Stimulated activated CD4-positive, alpha-beta T cell treated with anti-CD3 and anti-CD28 coated beads, TNF-alpha, amount 100 ng/mL, for 24 hours (primary cell): ENCODE data around the gene UQCRC1.
A peak's percentile ranks its signal among the peaks of the same experiment; 100 is the strongest.

Source experiments
- DNase-seq, 3 experiments: peaks; one replicate each; pipeline ENCODE4 v3.0.0-alpha.2; 2020; ENCODE audit warnings: low read depth in 3 of 3

Gene UQCRC1

GRCh38 chr3:48609088-48610005, at the start of gene UQCRC1:
Gene UQCRC1, minus strand, starts transcription at chr3:48609646. Its CDS starts 26 bp downstream, at chr3:48609620.
- DNase-seq, result peak; percentile 80 to 90 (median 84)

DNA sequence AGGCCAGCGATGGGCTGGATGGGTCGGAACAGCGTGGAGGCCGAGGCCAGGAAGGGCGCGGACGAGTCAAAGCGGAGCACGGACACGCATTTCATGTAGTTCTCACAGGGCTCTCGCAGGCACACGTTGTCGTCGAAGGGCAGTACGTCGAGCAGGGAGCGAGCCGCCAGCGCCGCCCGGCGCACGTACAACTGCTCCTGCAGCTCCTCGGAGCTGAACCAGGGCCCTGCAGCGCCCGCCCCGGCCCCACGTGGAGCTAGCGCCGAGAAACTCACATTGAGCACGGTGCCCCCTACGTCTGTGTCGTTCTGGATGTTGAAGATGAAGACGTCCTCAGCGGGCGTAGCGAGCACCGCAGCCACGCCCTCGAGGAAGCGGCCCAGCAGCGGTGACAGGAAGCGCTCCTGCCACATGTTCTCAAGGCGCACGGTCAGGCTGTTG, 47.4 kb upstream of the UQCRC1 start:
- peak in 1 of 3 experiments; percentile 22 for DNase-seq

DNA sequence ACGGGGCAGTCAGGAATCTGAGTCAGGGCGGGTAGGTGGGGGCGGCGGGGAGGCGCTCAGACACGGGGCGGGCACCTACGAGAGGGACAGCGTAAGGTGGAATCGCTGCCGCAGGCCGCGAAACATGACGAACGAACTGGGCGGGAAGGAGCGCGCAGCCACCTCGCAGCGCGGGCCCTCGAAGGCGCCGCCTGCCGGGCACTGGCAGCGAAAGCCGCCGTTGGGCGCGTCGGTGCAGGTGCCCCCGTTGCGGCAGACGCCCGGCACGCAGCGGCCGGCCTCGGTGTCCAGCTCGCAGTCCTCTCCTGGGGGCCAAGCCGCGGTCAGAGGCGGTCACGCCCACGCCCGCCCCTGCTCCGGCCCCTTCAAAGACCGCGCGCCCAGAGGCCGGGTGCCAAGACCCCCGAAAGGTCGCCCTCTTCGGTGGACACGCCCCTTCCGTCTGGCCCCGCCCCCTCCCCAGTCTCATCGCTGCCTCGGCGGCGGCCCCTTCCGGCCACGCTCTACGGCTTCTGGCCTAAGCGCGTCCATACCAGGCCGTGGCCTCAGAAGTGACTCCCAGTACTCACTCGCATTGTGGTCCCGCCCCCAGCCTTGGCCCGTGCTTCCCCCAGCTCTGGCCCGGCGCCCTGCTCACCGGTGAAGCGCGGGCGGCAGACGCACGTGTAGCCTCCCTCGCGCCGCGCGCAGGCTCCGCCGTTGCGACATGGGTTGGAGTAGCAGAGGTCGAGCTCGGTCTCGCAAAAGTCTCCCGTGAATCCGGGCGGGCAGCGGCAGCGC, 46.8 kb upstream of the UQCRC1 start:
- DNase-seq, result peak; percentile 67 to 85 (median 71)

DNA sequence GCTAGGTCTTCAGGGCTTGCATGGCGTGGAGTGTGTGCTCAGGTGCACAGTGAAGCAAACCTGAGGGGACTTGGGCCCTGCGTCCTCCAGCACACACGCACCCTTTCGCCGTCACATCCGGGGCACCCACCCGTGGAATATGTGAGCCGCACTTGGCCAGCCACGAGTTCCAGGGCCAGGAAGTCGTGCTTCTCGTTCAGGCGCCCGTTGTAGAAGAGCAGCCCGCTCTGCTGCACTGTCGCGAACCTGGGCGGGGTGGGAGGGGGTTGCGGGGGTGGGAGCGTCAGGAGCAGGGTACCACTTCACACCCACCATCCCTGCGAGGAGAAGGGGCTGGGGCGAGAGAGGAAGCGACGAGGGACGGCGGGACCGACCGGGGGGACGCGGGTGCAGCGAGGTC, 46.2 kb upstream of the UQCRC1 start:
- peak in 1 of 3 experiments; percentile 58 for DNase-seq

- DNase-seq, result no peak
Measured at GRCh38 chr3:48655063-48655462, 45.6 kb upstream of the UQCRC1 start.

DNA sequence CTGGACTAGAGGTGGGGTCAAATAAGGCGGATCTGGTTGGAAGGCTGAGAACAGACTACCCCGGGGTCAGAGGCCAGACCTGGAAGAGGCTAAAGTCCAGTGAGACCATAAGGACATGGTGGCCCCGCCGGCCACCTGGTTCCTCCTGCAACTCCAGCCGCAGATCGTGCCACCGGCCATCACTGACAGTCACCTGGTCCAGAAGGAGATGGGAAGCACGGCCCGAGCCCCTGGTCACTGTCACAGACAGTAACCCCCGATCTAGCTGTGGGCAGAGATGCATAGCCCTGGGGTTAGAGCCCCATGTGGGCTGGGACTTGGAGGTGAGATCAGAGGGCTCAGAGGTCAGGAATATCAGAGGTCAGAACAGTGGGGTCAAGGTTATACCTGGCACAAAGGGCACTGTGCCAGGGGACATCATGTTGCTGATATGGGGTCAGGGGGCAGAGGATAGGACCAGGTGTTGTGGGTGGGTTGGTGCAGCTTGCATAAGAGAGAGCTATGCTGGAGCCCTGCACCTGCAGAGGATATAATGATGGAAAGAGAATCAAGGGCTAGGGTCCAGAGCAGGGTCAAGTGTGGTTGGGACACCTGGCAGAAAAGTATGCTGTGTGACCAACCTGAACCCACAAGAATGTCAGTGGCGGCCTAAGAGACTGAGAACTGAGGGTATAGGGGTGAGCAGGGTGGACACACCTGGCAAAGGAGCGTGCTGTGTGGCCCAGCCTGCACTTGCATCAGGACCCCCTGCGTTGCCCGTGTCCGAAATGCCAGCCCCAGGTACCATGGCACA, 43.7 kb upstream of the UQCRC1 start:
- no peak for DNase-seq

DNA sequence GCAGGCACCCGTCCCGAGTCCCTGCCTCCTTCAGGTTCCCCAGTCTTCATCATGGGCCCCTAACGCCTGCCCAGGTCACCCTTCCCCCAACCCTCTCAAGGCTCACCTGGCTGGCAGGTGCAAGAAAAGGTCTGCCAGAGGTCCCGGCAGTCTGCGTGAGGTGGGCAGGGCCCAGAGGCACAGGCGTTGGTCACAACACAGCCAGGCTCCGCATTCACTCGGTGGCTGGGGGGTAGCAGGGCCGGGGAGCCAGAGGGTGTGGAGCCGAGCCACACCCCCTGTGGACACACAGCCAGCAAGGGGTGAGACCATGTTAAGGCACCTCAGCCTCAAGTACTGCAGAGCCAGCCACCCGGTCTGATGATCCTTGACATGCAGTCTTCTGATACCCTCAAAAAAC, 42.3 kb upstream of the UQCRC1 start:
- DNase-seq, result no peak

DNA sequence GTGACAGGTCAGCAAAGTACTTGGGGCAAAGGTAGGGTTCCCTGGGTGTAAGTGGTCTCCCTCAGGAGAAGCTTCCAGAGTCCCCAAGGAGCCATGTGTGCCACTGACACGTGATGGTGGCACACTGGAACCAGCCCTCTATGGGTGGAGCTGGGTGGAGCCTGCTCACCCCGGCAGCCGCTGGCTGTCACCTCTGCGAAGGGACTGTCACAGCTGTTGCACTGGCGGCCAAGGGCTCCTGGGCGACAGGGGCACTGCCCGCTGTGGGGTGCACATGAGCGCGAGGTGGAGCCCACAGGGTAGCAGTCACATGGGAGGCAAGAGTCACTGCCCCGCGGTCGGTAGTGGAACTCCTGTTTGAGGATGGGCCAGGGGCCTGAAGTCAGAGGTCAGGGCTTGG, 41.3 kb upstream of the UQCRC1 start:
- DNase-seq, result no peak

DNA sequence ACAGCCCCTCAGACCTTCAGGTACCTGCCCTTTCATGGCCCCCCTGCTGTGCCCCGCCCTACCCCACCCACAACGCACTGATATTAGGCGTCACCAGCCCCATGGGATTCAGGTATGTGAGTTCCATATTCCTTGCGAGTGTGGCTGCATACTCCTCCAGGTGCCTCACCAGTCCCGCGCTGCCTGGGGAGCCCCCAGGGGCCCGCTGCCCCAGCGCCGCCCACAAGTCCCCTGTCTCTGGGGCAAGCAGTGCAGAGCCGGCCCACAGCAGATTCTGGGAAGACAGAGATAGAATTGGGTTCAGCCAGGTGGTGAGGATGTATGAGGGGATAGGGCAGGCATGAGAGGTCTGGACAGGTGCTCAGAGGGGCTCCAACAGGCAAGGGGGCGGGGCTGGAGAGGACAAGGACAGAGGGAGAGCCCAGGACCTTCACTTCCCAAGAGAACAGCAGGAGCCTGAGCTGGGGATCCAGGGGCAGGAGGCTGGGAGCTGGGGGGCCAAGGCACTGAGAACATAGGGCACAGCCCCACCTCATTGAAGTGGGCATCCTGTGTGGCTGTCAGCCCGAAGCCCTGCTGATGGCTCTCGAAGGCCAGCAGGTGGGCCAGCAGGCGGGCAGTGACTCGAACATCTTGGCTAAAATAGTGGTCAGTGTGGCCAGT, 38.9 kb upstream of the UQCRC1 start:
- DNase-seq, result no peak

DNA sequence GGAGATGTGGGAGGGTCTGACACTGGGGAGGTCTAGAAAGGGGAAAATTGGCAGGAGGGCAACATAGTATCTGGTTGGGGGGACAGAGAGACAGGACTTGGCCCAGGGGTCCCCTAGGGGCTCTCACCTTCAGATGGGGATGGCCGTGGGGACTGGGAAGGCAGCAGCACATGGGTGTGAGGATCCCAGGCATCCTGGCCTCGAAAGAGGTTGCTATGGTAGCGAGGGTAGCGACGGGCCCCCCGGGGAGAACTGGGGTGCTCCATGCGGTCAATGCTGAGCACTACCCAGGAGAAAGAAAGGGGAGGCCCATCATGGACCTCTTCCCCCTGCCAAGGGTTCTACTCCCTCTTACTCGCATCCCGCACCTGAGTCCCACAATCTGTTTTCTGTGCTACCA, 38.3 kb upstream of the UQCRC1 start:
- no peak for DNase-seq

- DNase-seq, result no peak
Measured at GRCh38 chr3:48644898-48645760, 35.7 kb upstream of the UQCRC1 start.

GRCh38 chr3:48642605-48643004, 33.2 kb upstream of the UQCRC1 start:
- no peak for DNase-seq

DNA sequence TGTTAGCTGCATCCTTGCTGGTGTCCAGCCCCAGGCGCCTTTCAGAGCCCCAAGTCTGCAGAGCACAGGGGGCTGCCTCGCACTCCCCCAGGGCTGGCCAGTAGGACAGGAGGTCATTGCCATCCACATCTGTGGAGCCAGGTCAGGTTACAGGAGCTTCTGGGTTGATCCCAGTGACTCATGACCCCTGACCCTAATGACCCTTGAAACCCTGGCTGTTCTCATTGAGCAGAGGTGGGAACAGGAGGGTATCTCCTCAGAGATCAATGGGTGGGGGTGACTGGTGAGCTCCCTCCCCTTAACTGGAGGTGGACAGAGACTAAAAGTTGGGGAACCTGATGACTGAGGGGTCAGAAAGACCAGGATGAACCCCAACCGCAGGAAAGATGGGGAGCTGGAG, 31.9 kb upstream of the UQCRC1 start:
- no peak for DNase-seq

DNA sequence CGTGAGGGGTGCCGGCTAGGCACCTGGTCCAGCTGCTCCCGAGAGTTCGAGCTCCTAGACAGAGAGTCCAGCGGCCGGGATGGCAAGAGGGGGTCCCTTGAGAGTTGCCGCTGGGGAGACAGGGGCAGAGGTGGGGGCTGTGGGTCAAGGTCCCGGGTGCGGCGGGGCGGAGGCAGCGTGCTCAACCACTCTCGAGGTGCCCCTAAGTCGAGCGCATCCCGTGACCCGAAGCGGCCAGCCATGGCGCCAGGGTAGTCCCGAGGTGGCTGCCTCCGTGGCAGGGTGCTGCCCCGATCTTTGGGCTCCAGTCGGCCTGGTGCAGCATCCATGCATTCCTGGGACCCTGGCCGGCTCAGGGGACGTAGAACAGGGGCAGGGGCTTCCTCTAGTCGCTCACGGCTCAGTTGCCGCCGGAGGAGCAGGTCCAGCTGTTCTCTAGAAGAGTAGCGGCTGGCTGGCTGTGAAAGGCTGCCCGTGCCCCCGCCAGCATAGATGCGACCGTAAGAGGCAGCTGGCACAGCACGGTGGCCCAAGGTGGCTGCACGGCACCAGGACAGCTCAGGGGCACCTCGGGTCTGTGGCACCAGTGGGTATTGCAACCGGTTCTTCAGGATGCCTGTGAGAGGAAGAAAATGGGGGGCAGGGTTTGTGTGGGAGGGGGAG, 30.6 kb upstream of the UQCRC1 start:
- no peak for DNase-seq

- no peak for DNase-seq
Measured at GRCh38 chr3:48637305-48637704, 27.9 kb upstream of the UQCRC1 start.

DNA sequence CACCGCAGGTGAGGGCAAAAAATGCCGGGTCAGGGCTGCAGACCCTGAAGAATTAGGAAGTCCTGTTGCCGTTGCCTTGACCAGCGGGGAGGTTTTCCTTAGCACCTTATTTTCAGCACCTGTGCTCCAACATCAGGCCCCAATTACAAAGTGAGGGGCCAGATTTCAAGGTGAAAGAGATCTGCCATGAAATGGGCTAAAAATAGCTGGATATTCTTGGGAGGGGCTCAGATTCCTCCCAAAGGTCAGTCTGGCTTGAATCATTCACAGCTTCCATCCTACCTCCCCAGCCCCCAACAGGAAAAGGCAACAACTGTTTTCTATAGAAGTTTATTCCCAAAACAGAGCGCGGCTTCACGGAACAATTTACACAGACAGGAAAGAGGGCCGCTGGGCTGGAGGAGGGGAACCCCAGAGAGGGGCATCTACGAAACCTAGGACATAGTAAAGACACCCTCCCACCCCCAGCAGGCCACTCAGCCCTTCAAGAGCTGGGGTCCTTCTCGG, 26.8 kb upstream of the UQCRC1 start:
- DNase-seq, result no peak

GRCh38 chr3:48635222-48636021, 26.0 kb upstream of the UQCRC1 start, which contains the start of gene SLC26A6:
Gene SLC26A6, minus strand, starts transcription at chr3:48635461. Its CDS starts 68 bp downstream, at chr3:48635393.
- DNase-seq, result peak; percentile 87 to 96 (median 87)

DNA sequence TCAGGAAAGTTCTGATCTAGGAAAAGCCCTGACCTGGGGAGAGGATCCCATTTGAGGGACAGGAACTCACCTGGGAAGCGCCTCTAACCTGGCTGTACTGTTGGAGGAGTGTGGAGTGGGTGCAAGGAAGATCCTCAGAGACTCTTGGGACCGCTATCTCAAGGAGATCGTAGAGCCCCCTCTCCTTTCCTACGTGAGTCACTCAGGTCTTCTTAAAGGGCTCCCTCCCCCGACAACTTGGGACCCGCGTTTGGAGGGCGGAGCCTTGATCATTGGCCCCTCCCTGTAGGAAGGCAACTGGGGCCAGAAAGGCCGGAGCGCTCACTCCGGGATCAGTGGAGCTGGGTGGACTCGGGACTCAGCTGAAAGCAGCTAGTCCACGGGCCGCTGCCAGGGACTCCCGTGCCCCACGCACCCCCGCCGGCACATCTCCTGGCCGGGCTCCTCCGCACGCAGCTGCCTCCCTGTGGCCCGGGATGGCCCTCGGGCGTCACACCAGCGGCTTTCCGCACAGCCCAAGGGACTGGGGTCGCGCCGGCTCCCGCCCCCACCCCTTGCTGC, 25.3 kb upstream of the UQCRC1 start:
- DNase-seq, result peak; percentile 25 to 61 (median 29)
